Measurements from ENCODE around the gene OR52E1. TPM values are rescaled to one million over a fixed set of nuclear protein-coding genes. Genes with fewer than 3 reads are reported as not detected.
"Not testable (repeated sequence)": the region's sequence is repeated elsewhere in the genome, so short reads cannot be mapped to it uniquely, and the experiment has no call there.

The OR52E1 gene
- total and polyA plus RNA-seq, 8 donors: not detected

- no peaks in the 10 kb centered on the region for H3K36me3 ChIP-seq
- DNase-seq (no peak), ATAC-seq (no peak)
- intact Hi-C loops (cut with DNase I): no loop called here
- no peak overlapping the region for H3K4me3 ChIP-seq
- no peaks in the 10 kb centered on the region for H3K9me3 ChIP-seq
- H3K27ac ChIP-seq: no peak overlapping the region
- no peak for TF ChIP-seq CTCF (IDR thresholded peaks at IDR 0.05)
- H3K4me1 ChIP-seq: no peaks in the 10 kb centered on the region
- H3K27me3 ChIP-seq: no peaks in the 10 kb centered on the region
Observed at GRCh38 chr11:5040876-5041275, 28.5 kb upstream of the OR52E1 start.

- Histone ChIP-seq H3K27me3 (no peaks in the 10 kb centered on the region), H3K36me3 (no peaks in the 10 kb centered on the region), H3K4me3 (no peak overlapping the region), H3K4me1 (no peaks in the 10 kb centered on the region), H3K27ac (no peak overlapping the region), H3K9me3 (no peaks in the 10 kb centered on the region)
- ATAC-seq (no peak), DNase-seq (no peak)
- intact Hi-C loops (cut with DNase I): no loop called here
- TF ChIP-seq CTCF (IDR thresholded peaks at IDR 0.05): no peak
Observed at GRCh38 chr11:5042091-5042490, 27.3 kb upstream of the OR52E1 start.

- no peaks in the 10 kb centered on the region for H3K4me1 ChIP-seq
- no peaks in the 10 kb centered on the region for H3K9me3 ChIP-seq
- no peak for DNase-seq
- no peak for TF ChIP-seq CTCF (IDR thresholded peaks at IDR 0.05)
- H3K27ac ChIP-seq: no peak overlapping the region
- H3K27me3 ChIP-seq: no peaks in the 10 kb centered on the region
- H3K36me3 ChIP-seq: no peaks in the 10 kb centered on the region
- no peak for ATAC-seq
- H3K4me3 ChIP-seq: no peak overlapping the region
- intact Hi-C loops (cut with DNase I): no loop called here
Observed at GRCh38 chr11:5043380-5043779, 26.0 kb upstream of the OR52E1 start.

GRCh38 chr11:5046226-5046625 lies 23.1 kb upstream of the OR52E1 start, which contains the start of gene OR52J3:
Gene OR52J3, plus strand, starts transcription at chr11:5046526. Its CDS starts 0 bp downstream, at chr11:5046526.
- ATAC-seq: no peak

GRCh38 chr11:5046754-5047330 lies 22.5 kb upstream of the OR52E1 start:
- intact Hi-C loops (cut with DNase I): no loop called here
- Histone ChIP-seq H3K4me3 (no peak overlapping the region), H3K27ac (no peak overlapping the region), H3K4me1 (no peaks in the 10 kb centered on the region), H3K27me3 (no peaks in the 10 kb centered on the region), H3K36me3 (no peaks in the 10 kb centered on the region), H3K9me3 (no peaks in the 10 kb centered on the region)
- DNase-seq: no peak
- no peak for TF ChIP-seq CTCF (IDR thresholded peaks at IDR 0.05)
- no peak for ATAC-seq

More at GRCh38 chr11:5046226-5046625, 23.1 kb upstream of the OR52E1 start, which contains the start of gene OR52J3:
- Histone ChIP-seq H3K9me3 (no peaks in the 10 kb centered on the region), H3K36me3 (no peaks in the 10 kb centered on the region), H3K27ac (no peak within 1 kb of the TSS), H3K27me3 (no peaks in the 10 kb centered on the region), H3K4me3 (no peak within 1 kb of the TSS), H3K4me1 (no peaks in the 10 kb centered on the region)
- no peak for TF ChIP-seq CTCF (IDR thresholded peaks at IDR 0.05)
- intact Hi-C loops (cut with DNase I): no loop called here
- DNase-seq: no peak

GRCh38 chr11:5058679-5059078 lies 10.7 kb upstream of the OR52E1 start:
- H3K4me1 ChIP-seq; H3K9me3 ChIP-seq; ATAC-seq; H3K27ac ChIP-seq; DNase-seq; H3K4me3 ChIP-seq; H3K27me3 ChIP-seq; intact Hi-C loops (cut with DNase I); H3K36me3 ChIP-seq: not testable (repeated sequence)
